Lower lobe of right lung (tissue), 2 donors: ENCODE results near the gene ARHGEF6. TPM values are rescaled to one million over a fixed set of nuclear protein-coding genes. Genes with fewer than 3 reads are reported as not detected.

Experiments
- ATAC-seq, 2 donors: fragments of 200-7000 bp; cut with Tn5 transposase; one replicate each; pipeline ENCODE4 v1.9.1; 2020 to 2022; ENCODE audit warnings: mild to moderate bottlenecking in 2 of 2, moderate library complexity in 2 of 2
- DNase-seq: peaks from one replicate; pipeline ENCODE4 v3.0.0-alpha.2; 2020
- H3K27ac ChIP-seq: fragments of 200-600 bp; one replicate; pipeline ENCODE4 v1.8.0; 2022
- H3K27me3 ChIP-seq: fragments of 200-600 bp; one replicate; pipeline ENCODE4 v1.8.0; 2022; ENCODE audit warnings: low read depth
- H3K36me3 ChIP-seq: fragments of 200-600 bp; one replicate; pipeline ENCODE4 v1.8.0; 2022; ENCODE audit warnings: mild to moderate bottlenecking
- H3K4me1 ChIP-seq: fragments of 200-600 bp; one replicate; pipeline ENCODE4 v1.8.0; 2022
- H3K4me3 ChIP-seq: fragments of 200-600 bp; one replicate; pipeline ENCODE4 v1.8.0; 2022; ENCODE audit warnings: mild to moderate bottlenecking
- H3K9me3 ChIP-seq: fragments of 200-600 bp; one replicate; pipeline ENCODE4 v1.8.0; 2022
- CTCF ChIP-seq: fragments of 200-600 bp; IDR thresholded peaks from one replicate; pipeline ENCODE4 v1.8.0; 2022; ENCODE audit warnings: antibody characterized with exemption, mild to moderate bottlenecking
- intact Hi-C: fragments of 100-400 bp; cut with DNase I; formaldehyde crosslinking; loops from one replicate; pipeline ENCODE4 v1.11.0; 2022
- total RNA-seq: library from RNA; stranded (reverse); fragmentation: NEBNext Ultra II Directional; extraction: Animal tissue kit (Norgen Biotek cat#: 25700); gene quantifications from one replicate; pipeline ENCODE4 v1.2.1, GENCODE V29; 2021
- donor health status: DM: no; HTN: yes; CAD: no; lungs with severe emphysema.

Gene ARHGEF6
- total RNA-seq, 1 donor from 2014 or later, result 33.7 TPM

GRCh38 chrX:136636121-136636520, 144.6 kb downstream of the ARHGEF6 start:
- H3K36me3 ChIP-seq, result no peaks in the 10 kb centered on the region
- ATAC-seq, result no peak
- H3K27ac ChIP-seq, result no peak overlapping the region
- DNase-seq, result no peak
- TF ChIP-seq CTCF, result no peak
- no peak overlapping the region for H3K4me3 ChIP-seq
- no peaks in the 10 kb centered on the region for H3K9me3 ChIP-seq
- H3K4me1 ChIP-seq, result no peaks in the 10 kb centered on the region
- intact Hi-C loops, result no loop called here
- H3K27me3 ChIP-seq, result no peaks in the 10 kb centered on the region

GRCh38 chrX:136635235-136635634, 145.5 kb downstream of the ARHGEF6 start:
- DNase-seq, result no peak
- no peaks in the 10 kb centered on the region for H3K4me1 ChIP-seq
- intact Hi-C loops, result no loop called here
- H3K27ac ChIP-seq, result no peak overlapping the region
- no peak overlapping the region for H3K4me3 ChIP-seq
- no peak for TF ChIP-seq CTCF
- H3K27me3 ChIP-seq, result no peaks in the 10 kb centered on the region
- no peaks in the 10 kb centered on the region for H3K9me3 ChIP-seq
- ATAC-seq, result no peak
- H3K36me3 ChIP-seq, result no peaks in the 10 kb centered on the region

- no peaks in the 10 kb centered on the region for H3K4me1 ChIP-seq
- TF ChIP-seq CTCF, result no peak
- no peak overlapping the region for H3K4me3 ChIP-seq
- ATAC-seq (no peak), DNase-seq (no peak)
- intact Hi-C loops, result no loop called here
- no peaks in the 10 kb centered on the region for H3K9me3 ChIP-seq
- H3K27ac ChIP-seq, result no peak overlapping the region
- no peaks in the 10 kb centered on the region for H3K36me3 ChIP-seq
- no peaks in the 10 kb centered on the region for H3K27me3 ChIP-seq
Measured at GRCh38 chrX:136630881-136631280, 149.9 kb downstream of the ARHGEF6 start.

- ATAC-seq (no peak), DNase-seq (no peak)
- H3K36me3 ChIP-seq, result no peaks in the 10 kb centered on the region
- no peak overlapping the region for H3K27ac ChIP-seq
- H3K4me3 ChIP-seq, result no peak overlapping the region
- intact Hi-C loops, result no loop called here
- H3K4me1 ChIP-seq, result no peaks in the 10 kb centered on the region
- H3K9me3 ChIP-seq, result no peaks in the 10 kb centered on the region
- H3K27me3 ChIP-seq, result no peaks in the 10 kb centered on the region
- no peak for TF ChIP-seq CTCF
Measured at GRCh38 chrX:136629084-136629750, 151.5 kb downstream of the ARHGEF6 start.

- H3K4me3 ChIP-seq, result no peak overlapping the region
- TF ChIP-seq CTCF, result no peak
- ATAC-seq, result no peak
- no peaks in the 10 kb centered on the region for H3K36me3 ChIP-seq
- no peak for DNase-seq
- H3K4me1 ChIP-seq, result no peaks in the 10 kb centered on the region
- no peaks in the 10 kb centered on the region for H3K9me3 ChIP-seq
- intact Hi-C loops, result no loop called here
- no peak overlapping the region for H3K27ac ChIP-seq
- H3K27me3 ChIP-seq, result no peaks in the 10 kb centered on the region
Measured at GRCh38 chrX:136627409-136627808, 153.3 kb downstream of the ARHGEF6 start.
